Central memory CD4-positive, alpha-beta T cell (primary cell): ENCODE measurements around the gene PCDHGA4.
"Not testable (repeated sequence)": the region's sequence is repeated elsewhere in the genome, so short reads cannot be mapped to it uniquely, and the experiment has no call there.

Experiments
- DNase-seq: peaks from one replicate; pipeline ENCODE4 v3.0.0; 2022

PCDHGA4 gene

GRCh38 chr5:141349917-141350619, 4.8 kb upstream of the PCDHGA4 start, which contains the start of gene PCDHGB1:
Gene PCDHGB1 (plus strand): TSS chr5:141350099. CDS start chr5:141350261, 162 bp downstream.
- DNase-seq: no peak

- DNase-seq: no peak
Observed at GRCh38 chr5:141351591-141351990, 3.2 kb upstream of the PCDHGA4 start.

GRCh38 chr5:141355641-141356040, 820 bp downstream of the PCDHGA4 start:
- DNase-seq: no peak

- no peak for DNase-seq
Observed at GRCh38 chr5:141356133-141356532, 1.3 kb downstream of the PCDHGA4 start.

- DNase-seq: no peak
Observed at GRCh38 chr5:141356950-141357349, 2.1 kb downstream of the PCDHGA4 start.

GRCh38 chr5:141359790-141360426, 5.1 kb downstream of the PCDHGA4 start, which contains the start of gene PCDHGB2:
Gene PCDHGB2 (plus strand): TSS chr5:141359994. CDS start chr5:141360136, 142 bp downstream.
- no peak for DNase-seq

- DNase-seq: no peak
Observed at GRCh38 chr5:141360685-141361084, 5.9 kb downstream of the PCDHGA4 start.

GRCh38 chr5:141362719-141363118, 7.9 kb downstream of the PCDHGA4 start:
- DNase-seq: no peak

GRCh38 chr5:141363952-141364660, 9.3 kb downstream of the PCDHGA4 start, which contains the start of gene PCDHGA5:
Gene PCDHGA5 (plus strand): TSS chr5:141364162. CDS start chr5:141364331, 169 bp downstream.
- no peak for DNase-seq

GRCh38 chr5:141366016-141366896, 11.4 kb downstream of the PCDHGA4 start:
- DNase-seq: no peak

GRCh38 chr5:141369994-141370848, 15.4 kb downstream of the PCDHGA4 start, which contains the start of gene PCDHGB3:
Gene PCDHGB3 (plus strand): TSS chr5:141370242. CDS start chr5:141370395, 153 bp downstream.
- DNase-seq: peak; percentile 27

GRCh38 chr5:141371572-141372475, 17.0 kb downstream of the PCDHGA4 start:
- no peak for DNase-seq

- DNase-seq: no peak
Observed at GRCh38 chr5:141373673-141374317, 19.0 kb downstream of the PCDHGA4 start, which contains the start of gene PCDHGA6. Gene PCDHGA6 (plus strand): TSS chr5:141373891. CDS start chr5:141374084, 193 bp downstream.

GRCh38 chr5:141374627-141375026, 19.8 kb downstream of the PCDHGA4 start:
- no peak for DNase-seq

GRCh38 chr5:141375444-141376155, 20.8 kb downstream of the PCDHGA4 start:
- not testable (repeated sequence) for DNase-seq

- DNase-seq: no peak
Observed at GRCh38 chr5:141382469-141383294, 27.9 kb downstream of the PCDHGA4 start, which contains the start of gene PCDHGA7. Gene PCDHGA7 (plus strand): TSS chr5:141382742. CDS start chr5:141382900, 158 bp downstream.

- DNase-seq: no peak
Observed at GRCh38 chr5:141383345-141383744, 28.5 kb downstream of the PCDHGA4 start.
